ENCODE results near the gene FHOD3. TPM values are rescaled to one million over a fixed set of nuclear protein-coding genes. Genes with fewer than 3 reads are reported as not detected.
"Not testable (repeated sequence)": the region's sequence is repeated elsewhere in the genome, so short reads cannot be mapped to it uniquely, and the experiment has no call there.

Gene FHOD3
- total RNA-seq, 1 donor: 13.0 TPM

DNA sequence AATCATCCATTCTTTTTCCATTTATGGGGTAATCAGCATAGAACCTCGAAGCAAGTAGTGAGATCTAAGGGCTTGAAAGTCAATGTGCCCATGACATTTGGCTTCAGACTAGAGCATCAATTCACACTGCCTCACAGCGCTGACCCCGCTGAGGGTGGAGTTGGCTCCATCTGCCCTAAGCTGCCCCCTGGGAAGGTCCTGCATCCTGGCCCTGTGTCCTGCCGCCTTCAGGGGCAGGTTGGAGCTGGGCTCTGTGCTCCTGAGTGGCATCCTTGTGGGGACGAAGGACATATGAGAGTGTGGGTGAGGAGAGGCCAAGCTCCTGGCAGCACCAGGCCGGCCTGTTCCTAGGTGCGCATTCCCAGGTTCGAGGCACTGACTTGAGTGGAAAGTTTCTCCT lies 249.4 kb downstream of the FHOD3 start:
- H3K9me3 ChIP-seq (ENCODE audit: low read depth, low read length): no peaks in the 10 kb centered on the region
- no peaks in the 10 kb centered on the region for H3K79me2 ChIP-seq (ENCODE audit: insufficient read depth, low read length)
- no peak overlapping the region for H3K4me2 ChIP-seq (ENCODE audit: insufficient read depth, low read length)
- no peaks in the 10 kb centered on the region for H3K27me3 ChIP-seq (ENCODE audit: insufficient read depth, low read length)
- H2AFZ ChIP-seq (ENCODE audit: low read length): no peak overlapping the region
- no peak for DNase-seq (ENCODE audit: insufficient read length, low spot score, missing footprints)
- no peak overlapping the region for H3K27ac ChIP-seq (ENCODE audit: low read depth, low read length)
- TF ChIP-seq, protein P1, sequence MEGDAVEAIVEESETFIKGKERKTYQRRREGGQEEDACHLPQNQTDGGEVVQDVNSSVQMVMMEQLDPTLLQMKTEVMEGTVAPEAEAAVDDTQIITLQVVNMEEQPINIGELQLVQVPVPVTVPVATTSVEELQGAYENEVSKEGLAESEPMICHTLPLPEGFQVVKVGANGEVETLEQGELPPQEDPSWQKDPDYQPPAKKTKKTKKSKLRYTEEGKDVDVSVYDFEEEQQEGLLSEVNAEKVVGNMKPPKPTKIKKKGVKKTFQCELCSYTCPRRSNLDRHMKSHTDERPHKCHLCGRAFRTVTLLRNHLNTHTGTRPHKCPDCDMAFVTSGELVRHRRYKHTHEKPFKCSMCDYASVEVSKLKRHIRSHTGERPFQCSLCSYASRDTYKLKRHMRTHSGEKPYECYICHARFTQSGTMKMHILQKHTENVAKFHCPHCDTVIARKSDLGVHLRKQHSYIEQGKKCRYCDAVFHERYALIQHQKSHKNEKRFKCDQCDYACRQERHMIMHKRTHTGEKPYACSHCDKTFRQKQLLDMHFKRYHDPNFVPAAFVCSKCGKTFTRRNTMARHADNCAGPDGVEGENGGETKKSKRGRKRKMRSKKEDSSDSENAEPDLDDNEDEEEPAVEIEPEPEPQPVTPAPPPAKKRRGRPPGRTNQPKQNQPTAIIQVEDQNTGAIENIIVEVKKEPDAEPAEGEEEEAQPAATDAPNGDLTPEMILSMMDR (IDR thresholded peaks at IDR 0.05; ENCODE audit: extremely low read depth, low read depth, low read length): no peak
- no peaks in the 10 kb centered on the region for H3K36me3 ChIP-seq (ENCODE audit: insufficient read depth, low read length)
- H3K4me3 ChIP-seq (ENCODE audit: insufficient read depth, low read length): no peak overlapping the region
- H3K4me1 ChIP-seq (ENCODE audit: insufficient read depth, low read length): peaks cover 7% of the 10 kb centered on the region
- H4K20me1 ChIP-seq (ENCODE audit: insufficient read depth, low read length): peaks cover 2% of the 10 kb centered on the region

DNA sequence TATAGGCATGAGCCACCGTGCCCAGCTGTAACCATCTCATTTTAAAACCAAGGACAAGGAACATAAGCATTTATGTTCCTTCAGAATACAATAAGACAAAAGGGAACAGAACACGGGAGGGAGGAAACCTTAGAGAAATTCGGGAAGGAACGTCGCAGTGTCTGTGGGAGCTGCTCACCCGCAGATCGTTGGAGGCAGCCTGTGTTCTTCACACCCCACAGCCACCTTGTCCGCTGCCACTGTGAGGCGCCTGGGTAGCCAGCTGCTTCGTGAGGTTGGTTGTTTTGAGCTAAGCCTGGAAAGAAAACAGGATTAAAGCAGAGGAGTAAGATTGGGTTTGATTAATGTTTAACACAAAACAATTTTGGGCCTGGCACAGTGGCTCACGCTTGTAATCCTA lies 250.0 kb downstream of the FHOD3 start:
- Histone ChIP-seq H3K79me2 (ENCODE audit: insufficient read depth, low read length) (no peaks in the 10 kb centered on the region), H3K27ac (ENCODE audit: low read depth, low read length) (no peak overlapping the region), H3K4me1 (ENCODE audit: insufficient read depth, low read length) (peaks cover 7% of the 10 kb centered on the region), H3K4me2 (ENCODE audit: insufficient read depth, low read length) (no peak overlapping the region), H3K9me3 (ENCODE audit: low read depth, low read length) (no peaks in the 10 kb centered on the region), H2AFZ (ENCODE audit: low read length) (no peak overlapping the region), H3K36me3 (ENCODE audit: insufficient read depth, low read length) (no peaks in the 10 kb centered on the region), H4K20me1 (ENCODE audit: insufficient read depth, low read length) (peaks cover 2% of the 10 kb centered on the region), H3K4me3 (ENCODE audit: insufficient read depth, low read length) (no peak overlapping the region), H3K27me3 (ENCODE audit: insufficient read depth, low read length) (no peaks in the 10 kb centered on the region)
- TF ChIP-seq, protein P1 (IDR thresholded peaks at IDR 0.05; ENCODE audit: extremely low read depth, low read depth, low read length): no peak
- DNase-seq (ENCODE audit: insufficient read length, low spot score, missing footprints): no peak

- not testable (repeated sequence) for H3K27me3 ChIP-seq (ENCODE audit: insufficient read depth, low read length); DNase-seq (ENCODE audit: insufficient read length, low spot score, missing footprints); H3K4me1 ChIP-seq (ENCODE audit: insufficient read depth, low read length); H4K20me1 ChIP-seq (ENCODE audit: insufficient read depth, low read length); H3K9me3 ChIP-seq (ENCODE audit: low read depth, low read length); H3K4me3 ChIP-seq (ENCODE audit: insufficient read depth, low read length); H3K79me2 ChIP-seq (ENCODE audit: insufficient read depth, low read length); H3K4me2 ChIP-seq (ENCODE audit: insufficient read depth, low read length); H3K27ac ChIP-seq (ENCODE audit: low read depth, low read length); H3K36me3 ChIP-seq (ENCODE audit: insufficient read depth, low read length); H2AFZ ChIP-seq (ENCODE audit: low read length)
These were observed 253.8 kb downstream of the FHOD3 start for GRCh38 chr18:36551274-36551673.

DNA sequence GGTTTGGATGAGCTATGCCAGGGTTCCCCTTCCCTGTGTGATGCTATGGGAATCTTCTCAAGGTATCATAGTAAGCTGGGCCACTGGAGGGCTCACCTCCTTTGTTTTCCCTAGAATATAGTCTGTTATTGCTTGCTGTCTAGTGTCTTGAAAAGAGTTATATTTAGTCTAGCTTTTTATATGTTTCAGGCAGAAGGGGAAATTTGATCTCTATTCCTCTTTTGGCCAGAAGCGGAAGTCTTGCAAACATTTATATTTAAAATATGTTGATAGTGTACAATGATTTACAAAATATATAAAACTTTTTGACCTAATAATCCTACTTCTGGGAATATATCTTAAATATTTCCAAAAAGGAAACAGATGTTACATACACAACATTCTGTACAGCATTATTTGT lies 260.7 kb downstream of the FHOD3 start:
- H3K4me2 ChIP-seq (ENCODE audit: insufficient read depth, low read length): no peak overlapping the region

More for the DNA sequence above, 260.7 kb downstream of the FHOD3 start:
- Histone ChIP-seq H3K4me1 (ENCODE audit: insufficient read depth, low read length) (no peaks in the 10 kb centered on the region), H3K27ac (ENCODE audit: low read depth, low read length) (no peak overlapping the region), H3K4me3 (ENCODE audit: insufficient read depth, low read length) (no peak overlapping the region), H3K79me2 (ENCODE audit: insufficient read depth, low read length) (no peaks in the 10 kb centered on the region), H4K20me1 (ENCODE audit: insufficient read depth, low read length) (no peaks in the 10 kb centered on the region), H3K27me3 (ENCODE audit: insufficient read depth, low read length) (no peaks in the 10 kb centered on the region), H3K9me3 (ENCODE audit: low read depth, low read length) (no peaks in the 10 kb centered on the region), H3K36me3 (ENCODE audit: insufficient read depth, low read length) (no peaks in the 10 kb centered on the region), H2AFZ (ENCODE audit: low read length) (no peak overlapping the region)
- DNase-seq (ENCODE audit: insufficient read length, low spot score, missing footprints): no peak
- TF ChIP-seq, protein P1 (IDR thresholded peaks at IDR 0.05; ENCODE audit: extremely low read depth, low read depth, low read length): no peak
